Measurements from ENCODE around the gene EXOC6B. TPM values are rescaled to one million over a fixed set of nuclear protein-coding genes. Genes with fewer than 3 reads are reported as not detected.

EXOC6B gene
- total RNA-seq, 1 donor, result 24.6 TPM

- Histone ChIP-seq H3K4me2 (ENCODE audit: insufficient read depth, low read length) (peak overlapping the region; percentile 43), H3K4me3 (ENCODE audit: insufficient read depth, low read length) (no peak overlapping the region), H3K9me3 (ENCODE audit: low read depth, low read length) (no peaks in the 10 kb centered on the region), H3K4me1 (ENCODE audit: insufficient read depth, low read length) (peaks cover 10% of the 10 kb centered on the region), H3K36me3 (ENCODE audit: insufficient read depth, low read length) (no peaks in the 10 kb centered on the region), H3K27ac (ENCODE audit: low read depth, low read length) (no peak overlapping the region), H3K27me3 (ENCODE audit: insufficient read depth, low read length) (no peaks in the 10 kb centered on the region), H3K79me2 (ENCODE audit: insufficient read depth, low read length) (no peaks in the 10 kb centered on the region), H4K20me1 (ENCODE audit: insufficient read depth, low read length) (peaks cover 2% of the 10 kb centered on the region), H2AFZ (ENCODE audit: low read length) (no peak overlapping the region)
- DNase-seq (ENCODE audit: insufficient read length, low spot score, missing footprints), result no peak
- TF ChIP-seq CTCF (IDR thresholded peaks at IDR 0.05; ENCODE audit: extremely low read depth, low read depth, low read length), result no peak
Measured at GRCh38 chr2:72263043-72263775, 562.6 kb downstream of the EXOC6B start.

GRCh38 chr2:72261076-72261475, 564.8 kb downstream of the EXOC6B start:
- peaks cover 2% of the 10 kb centered on the region for H4K20me1 ChIP-seq (ENCODE audit: insufficient read depth, low read length)
- H3K4me2 ChIP-seq (ENCODE audit: insufficient read depth, low read length), result no peak overlapping the region
- H3K4me3 ChIP-seq (ENCODE audit: insufficient read depth, low read length), result no peak overlapping the region
- H3K27ac ChIP-seq (ENCODE audit: low read depth, low read length), result no peak overlapping the region
- H3K9me3 ChIP-seq (ENCODE audit: low read depth, low read length), result no peaks in the 10 kb centered on the region
- peaks cover 10% of the 10 kb centered on the region for H3K4me1 ChIP-seq (ENCODE audit: insufficient read depth, low read length)
- no peaks in the 10 kb centered on the region for H3K36me3 ChIP-seq (ENCODE audit: insufficient read depth, low read length)
- no peak for DNase-seq (ENCODE audit: insufficient read length, low spot score, missing footprints)
- H3K79me2 ChIP-seq (ENCODE audit: insufficient read depth, low read length), result no peaks in the 10 kb centered on the region
- H2AFZ ChIP-seq (ENCODE audit: low read length), result no peak overlapping the region
- no peaks in the 10 kb centered on the region for H3K27me3 ChIP-seq (ENCODE audit: insufficient read depth, low read length)
- no peak for TF ChIP-seq CTCF (IDR thresholded peaks at IDR 0.05; ENCODE audit: extremely low read depth, low read depth, low read length)

DNA sequence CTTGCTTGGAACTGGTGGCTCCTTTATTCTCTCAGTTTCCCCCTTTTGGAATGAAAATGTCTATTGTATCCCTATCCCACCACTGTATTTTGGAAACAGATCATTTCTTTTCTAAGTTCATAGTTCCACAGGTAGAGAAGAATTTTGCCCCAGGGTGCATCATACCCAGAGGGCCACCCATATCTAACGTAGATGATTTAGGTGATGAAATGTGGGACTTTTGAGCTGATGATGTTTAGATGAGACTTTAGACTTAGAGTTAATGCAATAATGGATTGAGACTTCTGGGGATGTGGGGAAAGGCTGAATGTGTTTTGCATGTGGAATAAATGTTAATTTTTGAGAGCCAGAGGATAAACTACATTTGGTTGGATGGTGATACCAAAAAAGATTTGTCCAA, 570.3 kb downstream of the EXOC6B start:
- H3K4me3 ChIP-seq (ENCODE audit: insufficient read depth, low read length), result no peak overlapping the region
- H3K9me3 ChIP-seq (ENCODE audit: low read depth, low read length), result no peaks in the 10 kb centered on the region
- TF ChIP-seq CTCF (IDR thresholded peaks at IDR 0.05; ENCODE audit: extremely low read depth, low read depth, low read length), result no peak
- H3K79me2 ChIP-seq (ENCODE audit: insufficient read depth, low read length), result no peaks in the 10 kb centered on the region
- no peak overlapping the region for H3K4me2 ChIP-seq (ENCODE audit: insufficient read depth, low read length)
- no peaks in the 10 kb centered on the region for H3K36me3 ChIP-seq (ENCODE audit: insufficient read depth, low read length)
- no peaks in the 10 kb centered on the region for H3K27me3 ChIP-seq (ENCODE audit: insufficient read depth, low read length)
- no peaks in the 10 kb centered on the region for H3K4me1 ChIP-seq (ENCODE audit: insufficient read depth, low read length)
- no peak overlapping the region for H3K27ac ChIP-seq (ENCODE audit: low read depth, low read length)
- no peaks in the 10 kb centered on the region for H4K20me1 ChIP-seq (ENCODE audit: insufficient read depth, low read length)
- DNase-seq (ENCODE audit: insufficient read length, low spot score, missing footprints), result no peak
- H2AFZ ChIP-seq (ENCODE audit: low read length), result no peak overlapping the region

- Histone ChIP-seq H3K27ac (ENCODE audit: low read depth, low read length) (no peak overlapping the region), H3K4me2 (ENCODE audit: insufficient read depth, low read length) (no peak overlapping the region), H3K9me3 (ENCODE audit: low read depth, low read length) (no peaks in the 10 kb centered on the region), H3K79me2 (ENCODE audit: insufficient read depth, low read length) (no peaks in the 10 kb centered on the region), H2AFZ (ENCODE audit: low read length) (no peak overlapping the region), H4K20me1 (ENCODE audit: insufficient read depth, low read length) (no peaks in the 10 kb centered on the region), H3K36me3 (ENCODE audit: insufficient read depth, low read length) (no peaks in the 10 kb centered on the region), H3K4me1 (ENCODE audit: insufficient read depth, low read length) (no peaks in the 10 kb centered on the region), H3K4me3 (ENCODE audit: insufficient read depth, low read length) (no peak overlapping the region), H3K27me3 (ENCODE audit: insufficient read depth, low read length) (no peaks in the 10 kb centered on the region)
- no peak for DNase-seq (ENCODE audit: insufficient read length, low spot score, missing footprints)
- no peak for TF ChIP-seq CTCF (IDR thresholded peaks at IDR 0.05; ENCODE audit: extremely low read depth, low read depth, low read length)
Measured at GRCh38 chr2:72254831-72255451, 570.9 kb downstream of the EXOC6B start.

Measured in osteoblast (primary cell).